GM23338 (cell line): ENCODE data around the gene ARID4B. TPM values are rescaled to one million over a fixed set of nuclear protein-coding genes. Genes with fewer than 3 reads are reported as not detected.

Experiments
- ATAC-seq: fragments of 200-7000 bp; cut with Tn5 transposase; 3 replicates; pipeline ENCODE4 v1.9.1; 2020
- DNase-seq: peaks from one replicate; pipeline ENCODE4 v3.0.0-alpha.2; 2015; ENCODE audit warnings: low spot score
- H2AFZ ChIP-seq: fragments of 200-600 bp; sonication (generic); 2 replicates; pipeline ENCODE4 v1.8.0; 2016; ENCODE audit warnings: antibody characterized with exemption, mild to moderate bottlenecking, moderate library complexity
- H3F3A ChIP-seq: fragments of 200-600 bp; sonication (generic); replicated peaks from 2 replicates; pipeline ENCODE4 v1.8.0; 2017; ENCODE audit warnings: antibody characterized with exemption, mixed run types, low read depth
- H3K27ac ChIP-seq: fragments of 200-600 bp; sonication (generic); 2 replicates; pipeline ENCODE4 v1.6.1; 2016; ENCODE audit warnings: low read depth
- H3K27me3 ChIP-seq: fragments of 200-600 bp; sonication (generic); 2 replicates; pipeline ENCODE4 v1.8.0; 2016; ENCODE audit warnings: mild to moderate bottlenecking, mixed run types, moderate library complexity; ENCODE audit not compliant: insufficient read depth
- H3K36me3 ChIP-seq: fragments of 200-600 bp; sonication (generic); 2 replicates; pipeline ENCODE4 v1.8.0; 2016; ENCODE audit warnings: mild to moderate bottlenecking; ENCODE audit not compliant: insufficient read depth
- H3K4me1 ChIP-seq: fragments of 200-600 bp; sonication (generic); 2 replicates; pipeline ENCODE4 v1.8.0; 2016; ENCODE audit warnings: mild to moderate bottlenecking, moderate library complexity; ENCODE audit not compliant: insufficient read depth
- H3K4me2 ChIP-seq: fragments of 200-600 bp; sonication (generic); 2 replicates; pipeline ENCODE4 v1.7.1; 2017; ENCODE audit warnings: mixed run types
- H3K4me3 ChIP-seq: fragments of 200-600 bp; sonication (generic); 2 replicates; pipeline ENCODE4 v1.6.1; 2016; ENCODE audit warnings: mixed run types
- H3K79me2 ChIP-seq: fragments of 200-600 bp; sonication (generic); replicated peaks from 2 replicates; pipeline ENCODE4 v1.8.0; 2017; ENCODE audit warnings: mild to moderate bottlenecking; ENCODE audit not compliant: insufficient read depth
- H3K9me2 ChIP-seq: fragments of 200-600 bp; sonication (generic); 2 replicates; pipeline ENCODE4 v1.8.0; 2017; ENCODE audit not compliant: insufficient read depth
- H4K20me1 ChIP-seq: fragments of 200-600 bp; sonication (generic); replicated peaks from 2 replicates; pipeline ENCODE4 v1.8.0; 2017; ENCODE audit warnings: mild to moderate bottlenecking; ENCODE audit not compliant: insufficient read depth
- H3K27ac Mint-ChIP-seq: 2 replicates; pipeline ENCODE4 v1.8.0; 2020; ENCODE audit warnings: inconsistent platforms, mild to moderate bottlenecking, moderate library complexity, mixed read lengths
- H3K27me3 Mint-ChIP-seq: 3 replicates; pipeline ENCODE4 v1.8.0; 2022; ENCODE audit warnings: low read depth, mild to moderate bottlenecking, moderate library complexity, mixed read lengths, inconsistent platforms; ENCODE audit not compliant: insufficient read depth, poor library complexity
- H3K36me3 Mint-ChIP-seq: 3 replicates; pipeline ENCODE4 v1.8.0; 2021; ENCODE audit warnings: low read depth, mild to moderate bottlenecking, inconsistent platforms, moderate library complexity, mixed read lengths
- H3K4me1 Mint-ChIP-seq: 3 replicates; pipeline ENCODE4 v1.8.0; 2020; ENCODE audit warnings: mild to moderate bottlenecking, inconsistent platforms, mixed read lengths
- H3K4me3 Mint-ChIP-seq: 3 replicates; pipeline ENCODE4 v1.8.0; 2021; ENCODE audit warnings: moderate library complexity, mild to moderate bottlenecking, inconsistent platforms, mixed read lengths
- H3K9me3 Mint-ChIP-seq: 3 replicates; pipeline ENCODE4 v1.8.0; 2020; ENCODE audit warnings: moderate library complexity, mild to moderate bottlenecking, inconsistent platforms, mixed read lengths
- EZH2phosphoT487 ChIP-seq: fragments of 200-600 bp; sonication (generic); IDR thresholded peaks from one replicate; pipeline ENCODE4 v1.8.1; 2018; ENCODE audit warnings: antibody characterized with exemption; ENCODE audit not compliant: unreplicated experiment
- NANOG ChIP-seq: IDR thresholded peaks from 2 replicates; pipeline ENCODE4 v1.6.1; 2016; ENCODE audit warnings: antibody characterized with exemption, borderline replicate concordance
- POLR2AphosphoS5 ChIP-seq: IDR thresholded peaks from 2 replicates; pipeline ENCODE4 v1.6.1; 2016; ENCODE audit warnings: antibody characterized with exemption, low read depth
- STAT1 ChIP-seq: IDR thresholded peaks from one replicate; pipeline ENCODE4 v1.6.1; 2016; ENCODE audit warnings: antibody characterized with exemption; ENCODE audit not compliant: unreplicated experiment
- ZNF114 ChIP-seq: fragments of 250-450 bp; sonication (Bioruptor Pico); IDR thresholded peaks from 2 replicates; pipeline ENCODE4 v1.5.0; 2020; ENCODE audit warnings: mild to moderate bottlenecking, moderate library complexity
- polyA plus RNA-seq: library from polyadenylated mRNA; unstranded; fragments of >200 nt; fragmentation: Nextera tagmentation; extraction: Ambion mirVana; gene quantifications from 2 replicates; pipeline ENCODE4 v1.2.1, GENCODE V29; 2016
- total RNA-seq: library from RNA; depleted of rRNA; stranded (reverse); fragments of >200 nt; shearing (Covaris generic); gene quantifications from 2 replicates; pipeline ENCODE4 v1.2.3, GENCODE V29; 2014
- TF ChIP-seq, protein P1 (sequence below): fragments of 250-450 bp; sonication (Bioruptor Pico); IDR thresholded peaks from 2 replicates; pipeline ENCODE4 v1.5.0; 2020; ENCODE audit warnings: mild to moderate bottlenecking, moderate library complexity
- TF ChIP-seq, protein P2 (sequence below): IDR thresholded peaks from one replicate; pipeline ENCODE4 v1.6.1; 2018; ENCODE audit warnings: antibody characterized with exemption; ENCODE audit not compliant: unreplicated experiment
- TF ChIP-seq, protein P3 (sequence below), 2 experiments: fragments of 200-600 bp in 1 of 2; sonication (generic) in 1 of 2; conservative IDR thresholded peaks; 2 replicates each; pipeline versions ENCODE4 v1.5.1 to v1.6.1; 2016 to 2017; ENCODE audit warnings: antibody characterized with exemption in 2 of 2, low read depth in 2 of 2, mild to moderate bottlenecking in 2 of 2, moderate library complexity in 1 of 2
- TF ChIP-seq, protein P4 (sequence below): IDR thresholded peaks from 2 replicates; pipeline ENCODE4 v1.6.1; 2016; ENCODE audit warnings: antibody characterized with exemption

The ARID4B gene
- total and polyA plus RNA-seq, 2 experiments from 2014 or later: 25.1 to 59.8 TPM

DNA sequence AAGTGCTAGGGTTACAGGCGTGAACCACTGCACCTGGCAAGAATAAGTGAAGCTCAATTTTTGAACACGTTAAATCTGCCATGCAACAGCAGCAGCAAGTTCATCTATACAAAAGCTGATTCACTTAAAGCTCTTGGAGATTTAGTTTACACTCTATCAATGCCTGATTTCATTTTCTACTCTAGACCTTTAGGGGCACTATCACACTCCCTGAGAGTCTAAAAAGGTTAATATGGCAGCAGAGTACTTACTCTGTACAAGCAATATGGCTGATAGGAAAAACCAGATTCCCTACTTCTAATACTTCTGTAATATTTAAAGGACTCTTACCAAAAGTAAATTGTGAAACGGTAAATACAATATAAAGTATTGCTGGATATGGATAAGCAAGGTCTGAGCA lies 171.7 kb downstream of the ARID4B start:
- Histone ChIP-seq H3K27ac (no peak overlapping the region), H3K4me2 (no peak overlapping the region), H2AFZ (no peak overlapping the region), H3F3A (peaks cover 3% of the 10 kb centered on the region; the same call in 1 of the 2 replicates), H3K79me2 (peaks cover 46% of the 10 kb centered on the region), H3K27me3 (no peaks in the 10 kb centered on the region), H3K36me3 (peaks cover 37% of the 10 kb centered on the region), H4K20me1 (peaks cover 13% of the 10 kb centered on the region; the same call in 1 of the 2 replicates), H3K9me2 (no peaks in the 10 kb centered on the region), H3K4me1 (peaks cover 8% of the 10 kb centered on the region; the same call in 1 of the 2 replicates), H3K4me3 (no peak overlapping the region)
- peaks cover 2% of the 10 kb centered on the region for H3K27me3 Mint-ChIP-seq
- H3K4me3 Mint-ChIP-seq: no peak overlapping the region
- no peaks in the 10 kb centered on the region for H3K9me3 Mint-ChIP-seq
- DNase-seq (no peak), ATAC-seq (no peak)
- peaks cover 3% of the 10 kb centered on the region; the same call in 1 of the 3 replicates for H3K4me1 Mint-ChIP-seq
- TF ChIP-seq ZNF114 (CRISPR knock-in tag) (no peak), STAT1 (no peak), NANOG (no peak), POLR2AphosphoS5 (no peak), EZH2phosphoT487 (no peak)
- TF ChIP-seq, protein P1, sequence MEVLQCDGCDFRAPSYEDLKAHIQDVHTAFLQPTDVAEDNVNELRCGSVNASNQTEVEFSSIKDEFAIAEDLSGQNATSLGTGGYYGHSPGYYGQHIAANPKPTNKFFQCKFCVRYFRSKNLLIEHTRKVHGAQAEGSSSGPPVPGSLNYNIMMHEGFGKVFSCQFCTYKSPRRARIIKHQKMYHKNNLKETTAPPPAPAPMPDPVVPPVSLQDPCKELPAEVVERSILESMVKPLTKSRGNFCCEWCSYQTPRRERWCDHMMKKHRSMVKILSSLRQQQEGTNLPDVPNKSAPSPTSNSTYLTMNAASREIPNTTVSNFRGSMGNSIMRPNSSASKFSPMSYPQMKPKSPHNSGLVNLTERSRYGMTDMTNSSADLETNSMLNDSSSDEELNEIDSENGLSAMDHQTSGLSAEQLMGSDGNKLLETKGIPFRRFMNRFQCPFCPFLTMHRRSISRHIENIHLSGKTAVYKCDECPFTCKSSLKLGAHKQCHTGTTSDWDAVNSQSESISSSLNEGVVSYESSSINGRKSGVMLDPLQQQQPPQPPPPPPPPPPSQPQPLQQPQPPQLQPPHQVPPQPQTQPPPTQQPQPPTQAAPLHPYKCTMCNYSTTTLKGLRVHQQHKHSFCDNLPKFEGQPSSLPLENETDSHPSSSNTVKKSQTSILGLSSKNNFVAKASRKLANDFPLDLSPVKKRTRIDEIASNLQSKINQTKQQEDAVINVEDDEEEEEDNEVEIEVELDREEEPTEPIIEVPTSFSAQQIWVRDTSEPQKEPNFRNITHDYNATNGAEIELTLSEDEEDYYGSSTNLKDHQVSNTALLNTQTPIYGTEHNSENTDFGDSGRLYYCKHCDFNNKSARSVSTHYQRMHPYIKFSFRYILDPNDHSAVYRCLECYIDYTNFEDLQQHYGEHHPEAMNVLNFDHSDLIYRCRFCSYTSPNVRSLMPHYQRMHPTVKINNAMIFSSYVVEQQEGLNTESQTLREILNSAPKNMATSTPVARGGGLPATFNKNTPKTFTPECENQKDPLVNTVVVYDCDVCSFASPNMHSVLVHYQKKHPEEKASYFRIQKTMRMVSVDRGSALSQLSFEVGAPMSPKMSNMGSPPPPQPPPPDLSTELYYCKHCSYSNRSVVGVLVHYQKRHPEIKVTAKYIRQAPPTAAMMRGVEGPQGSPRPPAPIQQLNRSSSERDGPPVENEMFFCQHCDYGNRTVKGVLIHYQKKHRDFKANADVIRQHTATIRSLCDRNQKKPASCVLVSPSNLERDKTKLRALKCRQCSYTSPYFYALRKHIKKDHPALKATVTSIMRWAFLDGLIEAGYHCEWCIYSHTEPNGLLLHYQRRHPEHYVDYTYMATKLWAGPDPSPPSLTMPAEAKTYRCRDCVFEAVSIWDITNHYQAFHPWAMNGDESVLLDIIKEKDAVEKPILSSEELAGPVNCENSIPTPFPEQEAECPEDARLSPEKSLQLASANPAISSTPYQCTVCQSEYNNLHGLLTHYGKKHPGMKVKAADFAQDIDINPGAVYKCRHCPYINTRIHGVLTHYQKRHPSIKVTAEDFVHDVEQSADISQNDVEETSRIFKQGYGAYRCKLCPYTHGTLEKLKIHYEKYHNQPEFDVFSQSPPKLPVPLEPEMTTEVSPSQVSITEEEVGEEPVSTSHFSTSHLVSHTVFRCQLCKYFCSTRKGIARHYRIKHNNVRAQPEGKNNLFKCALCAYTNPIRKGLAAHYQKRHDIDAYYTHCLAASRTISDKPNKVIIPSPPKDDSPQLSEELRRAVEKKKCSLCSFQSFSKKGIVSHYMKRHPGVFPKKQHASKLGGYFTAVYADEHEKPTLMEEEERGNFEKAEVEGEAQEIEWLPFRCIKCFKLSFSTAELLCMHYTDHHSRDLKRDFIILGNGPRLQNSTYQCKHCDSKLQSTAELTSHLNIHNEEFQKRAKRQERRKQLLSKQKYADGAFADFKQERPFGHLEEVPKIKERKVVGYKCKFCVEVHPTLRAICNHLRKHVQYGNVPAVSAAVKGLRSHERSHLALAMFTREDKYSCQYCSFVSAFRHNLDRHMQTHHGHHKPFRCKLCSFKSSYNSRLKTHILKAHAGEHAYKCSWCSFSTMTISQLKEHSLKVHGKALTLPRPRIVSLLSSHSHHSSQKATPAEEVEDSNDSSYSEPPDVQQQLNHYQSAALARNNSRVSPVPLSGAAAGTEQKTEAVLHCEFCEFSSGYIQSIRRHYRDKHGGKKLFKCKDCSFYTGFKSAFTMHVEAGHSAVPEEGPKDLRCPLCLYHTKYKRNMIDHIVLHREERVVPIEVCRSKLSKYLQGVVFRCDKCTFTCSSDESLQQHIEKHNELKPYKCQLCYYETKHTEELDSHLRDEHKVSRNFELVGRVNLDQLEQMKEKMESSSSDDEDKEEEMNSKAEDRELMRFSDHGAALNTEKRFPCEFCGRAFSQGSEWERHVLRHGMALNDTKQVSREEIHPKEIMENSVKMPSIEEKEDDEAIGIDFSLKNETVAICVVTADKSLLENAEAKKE (CRISPR knock-in tag): no peak
- TF ChIP-seq, protein P2, sequence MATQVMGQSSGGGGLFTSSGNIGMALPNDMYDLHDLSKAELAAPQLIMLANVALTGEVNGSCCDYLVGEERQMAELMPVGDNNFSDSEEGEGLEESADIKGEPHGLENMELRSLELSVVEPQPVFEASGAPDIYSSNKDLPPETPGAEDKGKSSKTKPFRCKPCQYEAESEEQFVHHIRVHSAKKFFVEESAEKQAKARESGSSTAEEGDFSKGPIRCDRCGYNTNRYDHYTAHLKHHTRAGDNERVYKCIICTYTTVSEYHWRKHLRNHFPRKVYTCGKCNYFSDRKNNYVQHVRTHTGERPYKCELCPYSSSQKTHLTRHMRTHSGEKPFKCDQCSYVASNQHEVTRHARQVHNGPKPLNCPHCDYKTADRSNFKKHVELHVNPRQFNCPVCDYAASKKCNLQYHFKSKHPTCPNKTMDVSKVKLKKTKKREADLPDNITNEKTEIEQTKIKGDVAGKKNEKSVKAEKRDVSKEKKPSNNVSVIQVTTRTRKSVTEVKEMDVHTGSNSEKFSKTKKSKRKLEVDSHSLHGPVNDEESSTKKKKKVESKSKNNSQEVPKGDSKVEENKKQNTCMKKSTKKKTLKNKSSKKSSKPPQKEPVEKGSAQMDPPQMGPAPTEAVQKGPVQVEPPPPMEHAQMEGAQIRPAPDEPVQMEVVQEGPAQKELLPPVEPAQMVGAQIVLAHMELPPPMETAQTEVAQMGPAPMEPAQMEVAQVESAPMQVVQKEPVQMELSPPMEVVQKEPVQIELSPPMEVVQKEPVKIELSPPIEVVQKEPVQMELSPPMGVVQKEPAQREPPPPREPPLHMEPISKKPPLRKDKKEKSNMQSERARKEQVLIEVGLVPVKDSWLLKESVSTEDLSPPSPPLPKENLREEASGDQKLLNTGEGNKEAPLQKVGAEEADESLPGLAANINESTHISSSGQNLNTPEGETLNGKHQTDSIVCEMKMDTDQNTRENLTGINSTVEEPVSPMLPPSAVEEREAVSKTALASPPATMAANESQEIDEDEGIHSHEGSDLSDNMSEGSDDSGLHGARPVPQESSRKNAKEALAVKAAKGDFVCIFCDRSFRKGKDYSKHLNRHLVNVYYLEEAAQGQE: no peak
- TF ChIP-seq, protein P3, sequence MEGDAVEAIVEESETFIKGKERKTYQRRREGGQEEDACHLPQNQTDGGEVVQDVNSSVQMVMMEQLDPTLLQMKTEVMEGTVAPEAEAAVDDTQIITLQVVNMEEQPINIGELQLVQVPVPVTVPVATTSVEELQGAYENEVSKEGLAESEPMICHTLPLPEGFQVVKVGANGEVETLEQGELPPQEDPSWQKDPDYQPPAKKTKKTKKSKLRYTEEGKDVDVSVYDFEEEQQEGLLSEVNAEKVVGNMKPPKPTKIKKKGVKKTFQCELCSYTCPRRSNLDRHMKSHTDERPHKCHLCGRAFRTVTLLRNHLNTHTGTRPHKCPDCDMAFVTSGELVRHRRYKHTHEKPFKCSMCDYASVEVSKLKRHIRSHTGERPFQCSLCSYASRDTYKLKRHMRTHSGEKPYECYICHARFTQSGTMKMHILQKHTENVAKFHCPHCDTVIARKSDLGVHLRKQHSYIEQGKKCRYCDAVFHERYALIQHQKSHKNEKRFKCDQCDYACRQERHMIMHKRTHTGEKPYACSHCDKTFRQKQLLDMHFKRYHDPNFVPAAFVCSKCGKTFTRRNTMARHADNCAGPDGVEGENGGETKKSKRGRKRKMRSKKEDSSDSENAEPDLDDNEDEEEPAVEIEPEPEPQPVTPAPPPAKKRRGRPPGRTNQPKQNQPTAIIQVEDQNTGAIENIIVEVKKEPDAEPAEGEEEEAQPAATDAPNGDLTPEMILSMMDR (conservative IDR thresholded peaks at IDR 0.05; ENCODE audit: low read depth in 2 of 2): no peak
- TF ChIP-seq, protein P4, sequence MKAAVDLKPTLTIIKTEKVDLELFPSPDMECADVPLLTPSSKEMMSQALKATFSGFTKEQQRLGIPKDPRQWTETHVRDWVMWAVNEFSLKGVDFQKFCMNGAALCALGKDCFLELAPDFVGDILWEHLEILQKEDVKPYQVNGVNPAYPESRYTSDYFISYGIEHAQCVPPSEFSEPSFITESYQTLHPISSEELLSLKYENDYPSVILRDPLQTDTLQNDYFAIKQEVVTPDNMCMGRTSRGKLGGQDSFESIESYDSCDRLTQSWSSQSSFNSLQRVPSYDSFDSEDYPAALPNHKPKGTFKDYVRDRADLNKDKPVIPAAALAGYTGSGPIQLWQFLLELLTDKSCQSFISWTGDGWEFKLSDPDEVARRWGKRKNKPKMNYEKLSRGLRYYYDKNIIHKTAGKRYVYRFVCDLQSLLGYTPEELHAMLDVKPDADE: no peak
- no peak overlapping the region for H3K27ac Mint-ChIP-seq
- H3K36me3 Mint-ChIP-seq: peaks cover 50% of the 10 kb centered on the region
